Measurements from ENCODE around the gene CDK5. TPM values are rescaled to one million over a fixed set of nuclear protein-coding genes. Genes with fewer than 3 reads are reported as not detected.

The CDK5 gene
- total RNA-seq (10 to 100 TPM in 1 of 2 donors, 1 to 10 TPM in 1; 6.8 to 17.3 TPM), polyA plus RNA-seq (10 to 100 TPM in 1 of 2 donors, 1 to 10 TPM in 1; 6.9 to 11.5 TPM)
- long read RNA-seq, donor 1, transcript CDK5-204 (12 exons, 1,758 nt): major isoform, 7 of 7 reads
- long read RNA-seq, donor 1, partial matches to known transcripts: 0 of 7 reads
- long read RNA-seq, donor 1, other reads (novel, unspliced or antisense): 0 of 7 reads
- long read RNA-seq, donor 2, partial matches to known transcripts: 0 of 3 reads
- long read RNA-seq, donor 2, other reads (novel, unspliced or antisense): 0 of 3 reads
- long read RNA-seq, donor 3, partial matches to known transcripts: 0 of 3 reads
- long read RNA-seq, donor 3, other reads (novel, unspliced or antisense): 0 of 3 reads
- long read RNA-seq, donor 4, transcript CDK5-204 (12 exons, 1,758 nt): major isoform, 6 of 6 reads
- long read RNA-seq, donor 4, partial matches to known transcripts: 0 of 6 reads
- long read RNA-seq, donor 4, other reads (novel, unspliced or antisense): 0 of 6 reads
- long read RNA-seq, donor 5, transcript CDK5-204 (12 exons, 1,758 nt): major isoform, 7 of 7 reads
- long read RNA-seq, donor 5, partial matches to known transcripts: 0 of 7 reads
- long read RNA-seq, donor 5, other reads (novel, unspliced or antisense): 0 of 7 reads

DNA sequence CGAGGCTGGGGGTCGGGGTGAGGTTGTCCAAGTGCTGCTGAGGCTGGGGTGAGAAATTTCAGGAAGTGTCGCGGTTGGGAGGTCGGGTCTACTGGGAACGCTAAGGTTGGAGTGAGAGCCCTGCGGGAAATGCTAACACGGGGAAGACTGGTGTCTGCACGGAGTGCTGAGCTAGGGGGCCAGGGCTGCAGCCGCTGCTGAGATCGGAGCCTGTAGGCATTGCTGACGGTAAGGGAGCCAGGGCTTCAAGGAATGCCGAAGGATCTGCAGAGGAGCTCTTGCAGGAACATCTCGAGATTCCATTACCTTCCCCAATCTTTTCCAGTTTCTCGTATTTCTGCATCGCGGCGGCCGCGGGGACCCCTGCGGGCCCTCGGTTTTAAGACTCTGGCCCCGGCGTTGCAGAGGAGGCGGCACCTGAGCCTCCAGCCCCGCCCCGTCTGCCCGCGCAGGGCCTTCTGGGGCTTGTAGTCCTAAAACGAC is at the start of gene CDK5:
CDK5 (minus strand) TSS at position 392 of the 483 bp plus-strand sequence; CDS start at position 343, 49 bp downstream.
- Histone ChIP-seq H3K27me3 (ENCODE audit: control insufficient read depth in 3 of 3, insufficient read depth in 3 of 3, low read length in 2 of 3) (no peaks in the 10 kb centered on the region), H3K27ac (ENCODE audit: low read depth in 1 of 2, low read length in 1 of 2) (peak within 1 kb of the TSS; percentile 96), H3K9ac (ENCODE audit: insufficient read depth in 1 of 2, low read length in 2 of 2) (peak within 1 kb of the TSS; percentile 42 to 93), H3K36me3 (ENCODE audit: control insufficient read depth in 4 of 4, insufficient read depth in 4 of 4, low read length in 4 of 4) (peaks cover 0 to 5% (median 0%) of the 10 kb centered on the region in 4 donors), H3K9me3 (ENCODE audit: control insufficient read depth in 4 of 4, insufficient read depth in 3 of 4, low read length in 3 of 4) (no peaks in the 10 kb centered on the region), H3K4me3 (peak within 1 kb of the TSS; percentile 62), H3K4me1 (ENCODE audit: control insufficient read depth in 5 of 5, insufficient read depth in 5 of 5, low read length in 5 of 5) (peaks cover 12 to 44% (median 25%) of the 10 kb centered on the region in 5 donors)
- ATAC-seq (ENCODE audit: insufficient read depth, low FRiP score) (no peak), DNase-seq (no peak)
- WGBS, 2 donors: 0 to 1% methylated on average over 30 of the region's 30 CpGs
- TF ChIP-seq, protein P1, sequence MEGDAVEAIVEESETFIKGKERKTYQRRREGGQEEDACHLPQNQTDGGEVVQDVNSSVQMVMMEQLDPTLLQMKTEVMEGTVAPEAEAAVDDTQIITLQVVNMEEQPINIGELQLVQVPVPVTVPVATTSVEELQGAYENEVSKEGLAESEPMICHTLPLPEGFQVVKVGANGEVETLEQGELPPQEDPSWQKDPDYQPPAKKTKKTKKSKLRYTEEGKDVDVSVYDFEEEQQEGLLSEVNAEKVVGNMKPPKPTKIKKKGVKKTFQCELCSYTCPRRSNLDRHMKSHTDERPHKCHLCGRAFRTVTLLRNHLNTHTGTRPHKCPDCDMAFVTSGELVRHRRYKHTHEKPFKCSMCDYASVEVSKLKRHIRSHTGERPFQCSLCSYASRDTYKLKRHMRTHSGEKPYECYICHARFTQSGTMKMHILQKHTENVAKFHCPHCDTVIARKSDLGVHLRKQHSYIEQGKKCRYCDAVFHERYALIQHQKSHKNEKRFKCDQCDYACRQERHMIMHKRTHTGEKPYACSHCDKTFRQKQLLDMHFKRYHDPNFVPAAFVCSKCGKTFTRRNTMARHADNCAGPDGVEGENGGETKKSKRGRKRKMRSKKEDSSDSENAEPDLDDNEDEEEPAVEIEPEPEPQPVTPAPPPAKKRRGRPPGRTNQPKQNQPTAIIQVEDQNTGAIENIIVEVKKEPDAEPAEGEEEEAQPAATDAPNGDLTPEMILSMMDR (IDR thresholded peaks at IDR 0.05; ENCODE audit: control extremely low read depth, extremely low read depth): no peak

DNA sequence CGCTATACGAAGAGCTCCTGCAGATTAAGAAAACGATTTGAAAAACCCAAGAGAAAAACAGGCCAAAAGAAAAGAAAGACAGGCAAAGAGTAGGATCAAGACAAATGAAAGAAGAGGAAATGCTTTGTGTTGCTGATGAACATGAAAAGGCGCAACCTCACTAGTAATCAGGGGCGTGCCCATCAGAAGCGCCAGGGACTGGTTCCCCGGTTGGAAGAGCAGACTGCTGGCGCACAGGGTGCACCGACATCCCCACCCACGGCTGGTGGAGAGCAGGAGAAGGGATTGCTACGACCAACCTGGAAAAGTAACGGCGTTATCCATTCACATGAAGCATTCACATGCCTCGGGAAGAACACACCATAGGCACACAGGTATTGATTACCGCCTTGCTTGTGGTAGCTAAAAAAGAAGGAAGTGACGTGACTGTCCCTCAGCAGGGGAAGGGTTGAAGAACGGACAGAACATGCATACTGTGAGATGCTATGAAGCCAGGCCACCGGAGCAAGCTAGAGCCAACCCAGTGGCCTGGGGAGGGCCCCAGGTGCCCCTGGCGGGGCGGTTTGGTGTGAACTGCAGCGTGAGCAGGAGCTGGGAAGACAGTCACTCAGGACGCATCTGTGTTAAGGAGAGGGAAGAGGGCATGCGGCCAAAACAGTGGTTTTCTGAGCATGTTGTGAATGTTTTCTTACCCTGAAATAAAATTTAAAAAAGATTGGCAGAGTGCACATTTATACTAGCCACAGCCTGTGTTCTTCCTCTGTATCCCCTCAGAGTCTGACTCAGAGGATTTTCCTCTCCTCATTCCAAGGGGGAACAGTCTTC is 46.9 kb upstream of the CDK5 start:
- Histone ChIP-seq H3K27ac (ENCODE audit: low read depth in 1 of 2, low read length in 1 of 2) (no peak overlapping the region), H3K27me3 (ENCODE audit: control insufficient read depth in 3 of 3, insufficient read depth in 3 of 3, low read length in 2 of 3) (no peaks in the 10 kb centered on the region), H3K4me1 (ENCODE audit: control insufficient read depth in 5 of 5, insufficient read depth in 5 of 5, low read length in 5 of 5) (peaks cover 0 to 5% (median 0%) of the 10 kb centered on the region in 5 donors), H3K36me3 (ENCODE audit: control insufficient read depth in 4 of 4, insufficient read depth in 4 of 4, low read length in 4 of 4) (peaks cover 0 to 3% (median 2%) of the 10 kb centered on the region in 4 donors), H3K9ac (ENCODE audit: insufficient read depth in 1 of 2, low read length in 2 of 2) (no peak overlapping the region), H3K4me3 (no peak overlapping the region), H3K9me3 (ENCODE audit: control insufficient read depth in 4 of 4, insufficient read depth in 3 of 4, low read length in 3 of 4) (peaks cover 0 to 3% (median 0%) of the 10 kb centered on the region in 4 donors)
- DNase-seq: no peak
- whole genome bisulfite sequencing, 2 donors: 70 to 77% methylated on average over 23 of the region's 23 CpGs
- TF ChIP-seq, protein P1 (IDR thresholded peaks at IDR 0.05; ENCODE audit: control extremely low read depth, extremely low read depth): no peak
- no peak for ATAC-seq (ENCODE audit: insufficient read depth, low FRiP score)

DNA sequence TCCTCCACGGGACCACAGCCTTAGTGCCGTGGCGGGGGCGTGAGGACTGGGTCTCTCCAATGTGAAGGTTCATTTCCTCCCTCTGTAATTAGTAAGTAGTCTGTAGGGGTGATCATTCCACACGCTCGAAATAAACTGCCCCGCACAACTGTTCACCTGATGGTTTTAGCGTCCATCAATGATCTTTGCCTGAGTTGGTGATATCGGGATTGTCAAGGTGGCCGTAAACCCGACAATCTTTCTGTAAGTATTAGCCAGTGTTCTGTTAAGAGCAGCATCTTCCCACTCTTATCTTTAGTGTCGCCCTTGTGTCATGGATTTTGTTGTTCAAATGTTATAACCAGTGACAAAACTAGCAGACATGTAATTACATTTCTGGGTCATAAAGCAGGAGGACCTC is 46.3 kb upstream of the CDK5 start:
- Histone ChIP-seq H3K9ac (ENCODE audit: insufficient read depth in 1 of 2, low read length in 2 of 2) (no peak overlapping the region), H3K9me3 (ENCODE audit: control insufficient read depth in 4 of 4, insufficient read depth in 3 of 4, low read length in 3 of 4) (peaks cover 0 to 3% (median 0%) of the 10 kb centered on the region in 4 donors), H3K4me3 (no peak overlapping the region), H3K4me1 (ENCODE audit: control insufficient read depth in 5 of 5, insufficient read depth in 5 of 5, low read length in 5 of 5) (peaks cover 0 to 7% (median 0%) of the 10 kb centered on the region in 5 donors), H3K27me3 (ENCODE audit: control insufficient read depth in 3 of 3, insufficient read depth in 3 of 3, low read length in 2 of 3) (no peaks in the 10 kb centered on the region), H3K27ac (ENCODE audit: low read depth in 1 of 2, low read length in 1 of 2) (no peak overlapping the region), H3K36me3 (ENCODE audit: control insufficient read depth in 4 of 4, insufficient read depth in 4 of 4, low read length in 4 of 4) (peaks cover 0 to 3% (median 2%) of the 10 kb centered on the region in 4 donors)
- WGBS, 2 donors: 87 to 91% methylated on average over 12 of the region's 12 CpGs
- DNase-seq (no peak), ATAC-seq (ENCODE audit: insufficient read depth, low FRiP score) (no peak)
- TF ChIP-seq, protein P1 (IDR thresholded peaks at IDR 0.05; ENCODE audit: control extremely low read depth, extremely low read depth): no peak

Measured in lung (tissue), 16 donors.